ENCODE data around the gene SC5D.

GRCh38 chr11:121298774-121299173 lies 6.2 kb downstream of the SC5D start:
- TF ChIP-seq, protein P1, sequence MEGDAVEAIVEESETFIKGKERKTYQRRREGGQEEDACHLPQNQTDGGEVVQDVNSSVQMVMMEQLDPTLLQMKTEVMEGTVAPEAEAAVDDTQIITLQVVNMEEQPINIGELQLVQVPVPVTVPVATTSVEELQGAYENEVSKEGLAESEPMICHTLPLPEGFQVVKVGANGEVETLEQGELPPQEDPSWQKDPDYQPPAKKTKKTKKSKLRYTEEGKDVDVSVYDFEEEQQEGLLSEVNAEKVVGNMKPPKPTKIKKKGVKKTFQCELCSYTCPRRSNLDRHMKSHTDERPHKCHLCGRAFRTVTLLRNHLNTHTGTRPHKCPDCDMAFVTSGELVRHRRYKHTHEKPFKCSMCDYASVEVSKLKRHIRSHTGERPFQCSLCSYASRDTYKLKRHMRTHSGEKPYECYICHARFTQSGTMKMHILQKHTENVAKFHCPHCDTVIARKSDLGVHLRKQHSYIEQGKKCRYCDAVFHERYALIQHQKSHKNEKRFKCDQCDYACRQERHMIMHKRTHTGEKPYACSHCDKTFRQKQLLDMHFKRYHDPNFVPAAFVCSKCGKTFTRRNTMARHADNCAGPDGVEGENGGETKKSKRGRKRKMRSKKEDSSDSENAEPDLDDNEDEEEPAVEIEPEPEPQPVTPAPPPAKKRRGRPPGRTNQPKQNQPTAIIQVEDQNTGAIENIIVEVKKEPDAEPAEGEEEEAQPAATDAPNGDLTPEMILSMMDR (IDR thresholded peaks at IDR 0.05): no peak
- TF ChIP-seq POLR2A (IDR thresholded peaks at IDR 0.05): no peak

Data from ovary (tissue), 3 donors.